ENCODE data around the gene SH3TC1.

SH3TC1 gene

DNA sequence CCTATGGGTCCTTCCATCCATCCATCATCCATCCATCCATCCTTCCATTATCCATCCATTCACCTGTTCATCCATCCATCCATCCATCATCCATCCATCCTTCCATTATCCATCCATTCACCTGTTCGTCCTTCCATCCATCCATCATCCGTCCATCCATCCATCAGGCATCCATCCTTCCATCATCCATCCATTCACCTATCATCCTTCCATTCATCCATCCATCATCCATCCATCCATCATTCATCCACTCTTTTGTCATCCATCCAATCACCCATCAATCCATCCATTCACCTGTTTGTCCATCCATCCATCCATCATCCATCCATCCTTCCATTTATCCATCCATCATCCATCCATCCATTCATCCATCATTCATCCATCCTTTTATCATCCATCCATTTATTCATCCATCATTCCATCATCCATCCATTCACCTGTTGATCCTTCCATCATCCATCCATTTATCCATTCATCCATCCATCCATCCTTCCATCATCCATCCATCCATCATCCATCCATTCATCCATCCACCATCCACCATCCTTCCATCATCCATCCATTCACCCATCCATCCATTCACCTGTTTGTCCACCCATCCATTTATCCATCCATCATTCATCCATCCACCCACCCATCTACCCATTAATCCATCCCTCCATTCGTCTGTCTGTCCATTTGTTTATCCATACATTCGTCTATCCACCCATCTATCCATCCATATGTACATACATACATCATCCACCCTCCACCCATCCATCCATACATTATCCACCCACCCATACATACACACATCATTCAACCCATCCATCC is 34.8 kb downstream of the SH3TC1 start:
- TF ChIP-seq, protein P1, sequence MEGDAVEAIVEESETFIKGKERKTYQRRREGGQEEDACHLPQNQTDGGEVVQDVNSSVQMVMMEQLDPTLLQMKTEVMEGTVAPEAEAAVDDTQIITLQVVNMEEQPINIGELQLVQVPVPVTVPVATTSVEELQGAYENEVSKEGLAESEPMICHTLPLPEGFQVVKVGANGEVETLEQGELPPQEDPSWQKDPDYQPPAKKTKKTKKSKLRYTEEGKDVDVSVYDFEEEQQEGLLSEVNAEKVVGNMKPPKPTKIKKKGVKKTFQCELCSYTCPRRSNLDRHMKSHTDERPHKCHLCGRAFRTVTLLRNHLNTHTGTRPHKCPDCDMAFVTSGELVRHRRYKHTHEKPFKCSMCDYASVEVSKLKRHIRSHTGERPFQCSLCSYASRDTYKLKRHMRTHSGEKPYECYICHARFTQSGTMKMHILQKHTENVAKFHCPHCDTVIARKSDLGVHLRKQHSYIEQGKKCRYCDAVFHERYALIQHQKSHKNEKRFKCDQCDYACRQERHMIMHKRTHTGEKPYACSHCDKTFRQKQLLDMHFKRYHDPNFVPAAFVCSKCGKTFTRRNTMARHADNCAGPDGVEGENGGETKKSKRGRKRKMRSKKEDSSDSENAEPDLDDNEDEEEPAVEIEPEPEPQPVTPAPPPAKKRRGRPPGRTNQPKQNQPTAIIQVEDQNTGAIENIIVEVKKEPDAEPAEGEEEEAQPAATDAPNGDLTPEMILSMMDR (IDR thresholded peaks at IDR 0.05; ENCODE audit: extremely low read depth, missing control alignments) = no peak
- DNase-seq (ENCODE audit: low spot score) = no peak

DNA sequence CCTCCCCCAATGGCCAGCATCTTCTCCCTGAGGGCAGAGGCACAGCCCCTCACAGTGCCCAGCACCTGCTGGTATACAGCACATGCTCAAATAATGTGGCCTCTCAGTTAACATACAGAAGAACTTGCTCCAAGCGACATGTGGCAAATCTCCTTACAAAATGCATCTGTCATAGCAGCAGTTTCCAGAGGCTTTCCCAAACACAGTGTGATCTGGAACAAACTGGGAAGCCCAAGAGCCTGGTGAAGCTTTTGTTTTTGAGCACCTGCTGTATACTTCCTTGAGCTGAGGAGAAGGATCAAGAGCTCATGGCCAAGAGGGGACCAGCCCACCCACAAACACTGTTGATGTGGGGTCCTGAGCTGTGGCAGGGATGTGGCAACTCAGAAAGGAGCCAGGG is 35.6 kb downstream of the SH3TC1 start:
- no peak for DNase-seq (ENCODE audit: low spot score)
- TF ChIP-seq, protein P1 (IDR thresholded peaks at IDR 0.05; ENCODE audit: extremely low read depth, missing control alignments) = no peak

DNA sequence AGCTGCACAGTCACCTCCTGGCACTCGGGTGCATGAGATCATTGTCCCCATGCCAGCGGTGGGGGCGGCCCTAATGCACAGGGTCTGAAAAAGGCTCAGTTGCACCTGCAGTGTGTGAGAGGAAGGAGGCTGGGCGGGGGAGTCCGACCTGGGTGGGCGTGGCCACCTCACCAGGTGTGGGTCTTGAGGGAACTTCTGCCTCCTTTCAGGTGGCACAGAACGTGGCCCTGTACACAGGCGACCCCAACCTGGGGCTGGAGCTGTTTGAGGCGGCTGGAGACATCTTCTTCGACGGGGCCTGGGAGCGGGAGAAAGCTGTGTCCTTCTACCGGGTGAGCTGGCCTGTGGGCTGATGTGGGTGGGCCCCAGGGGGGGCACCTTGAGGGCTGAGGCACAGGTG is 36.1 kb downstream of the SH3TC1 start:
- DNase-seq (ENCODE audit: low spot score) = no peak

DNA sequence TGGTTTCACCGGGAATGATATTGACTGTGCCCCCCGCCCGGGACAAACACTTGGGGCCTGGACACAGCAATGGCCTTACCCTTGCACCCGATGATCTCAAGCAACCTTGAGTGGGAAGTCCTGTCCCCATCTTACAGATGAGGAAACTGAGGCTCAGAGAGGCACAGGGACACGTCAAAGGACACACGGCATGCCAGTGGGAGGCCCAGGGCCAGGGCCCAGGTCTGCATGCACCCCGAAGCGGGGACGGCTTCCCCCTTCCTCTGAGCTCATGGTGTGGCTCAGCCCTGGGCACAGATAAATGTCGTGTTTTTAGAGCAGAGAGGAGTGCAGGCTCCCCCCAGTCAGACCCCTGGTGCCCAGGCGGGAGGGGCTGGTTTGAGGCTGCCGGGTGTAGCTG is 36.6 kb downstream of the SH3TC1 start:
- no peak for DNase-seq (ENCODE audit: low spot score)
- TF ChIP-seq, protein P1 (IDR thresholded peaks at IDR 0.05; ENCODE audit: extremely low read depth, missing control alignments) = no peak

More for the DNA sequence above, 36.1 kb downstream of the SH3TC1 start:
- TF ChIP-seq, protein P1 (IDR thresholded peaks at IDR 0.05; ENCODE audit: extremely low read depth, missing control alignments) = no peak

DNA sequence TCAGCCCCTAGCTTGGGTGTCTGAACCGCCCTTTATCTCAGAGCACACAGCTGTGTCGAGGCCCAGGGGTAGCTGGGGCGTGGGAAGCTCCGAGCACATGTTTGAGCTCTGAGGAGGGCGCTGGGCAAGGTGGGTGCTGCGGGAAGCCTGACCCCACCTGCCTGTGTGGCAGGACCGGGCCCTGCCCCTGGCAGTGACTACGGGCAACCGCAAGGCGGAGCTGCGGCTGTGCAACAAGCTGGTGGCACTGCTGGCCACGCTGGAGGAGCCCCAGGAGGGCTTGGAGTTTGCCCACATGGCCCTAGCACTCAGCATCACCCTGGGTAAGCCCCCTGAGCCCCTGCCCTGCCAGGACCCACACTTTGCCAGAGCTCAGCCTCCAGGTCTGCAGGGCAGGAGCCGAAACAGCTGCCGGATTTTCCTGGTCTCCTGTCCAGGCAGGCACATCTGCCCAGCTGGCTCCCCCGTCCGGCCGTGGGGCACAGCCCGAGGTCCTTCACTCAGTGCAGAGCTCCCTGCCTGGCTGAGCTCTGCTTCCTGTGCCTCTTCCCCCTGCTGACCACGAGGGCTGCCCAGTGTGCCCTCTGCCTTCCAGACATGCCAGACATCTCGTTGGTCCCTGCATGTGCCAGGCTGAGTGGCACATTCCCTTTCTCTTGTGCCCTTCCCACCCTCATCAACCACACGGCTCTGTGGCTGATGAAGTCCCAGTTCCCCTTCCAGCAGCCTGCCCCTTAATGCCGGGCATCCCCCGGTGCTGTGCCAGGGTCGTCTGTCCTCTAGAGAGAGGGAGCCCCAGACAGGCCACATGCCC is 37.2 kb downstream of the SH3TC1 start:
- TF ChIP-seq, protein P1 (IDR thresholded peaks at IDR 0.05; ENCODE audit: extremely low read depth, missing control alignments) = no peak
- DNase-seq (ENCODE audit: low spot score) = no peak

DNA sequence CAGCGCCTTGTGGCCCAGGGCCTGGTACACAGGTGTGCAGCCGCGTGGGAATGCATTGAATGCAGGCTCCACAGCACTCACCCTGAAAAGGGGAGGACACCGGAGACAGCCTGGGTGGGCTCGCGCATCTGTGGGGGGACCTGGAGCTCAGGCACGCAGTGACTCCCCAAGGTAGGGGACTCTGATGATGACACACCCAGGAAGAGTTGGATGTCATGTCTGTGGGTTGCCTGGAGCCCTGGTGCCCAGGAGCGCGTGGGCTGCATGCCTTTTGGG is 37.8 kb downstream of the SH3TC1 start:
- TF ChIP-seq, protein P1 (IDR thresholded peaks at IDR 0.05; ENCODE audit: extremely low read depth, missing control alignments) = no peak
- no peak for DNase-seq (ENCODE audit: low spot score)

DNA sequence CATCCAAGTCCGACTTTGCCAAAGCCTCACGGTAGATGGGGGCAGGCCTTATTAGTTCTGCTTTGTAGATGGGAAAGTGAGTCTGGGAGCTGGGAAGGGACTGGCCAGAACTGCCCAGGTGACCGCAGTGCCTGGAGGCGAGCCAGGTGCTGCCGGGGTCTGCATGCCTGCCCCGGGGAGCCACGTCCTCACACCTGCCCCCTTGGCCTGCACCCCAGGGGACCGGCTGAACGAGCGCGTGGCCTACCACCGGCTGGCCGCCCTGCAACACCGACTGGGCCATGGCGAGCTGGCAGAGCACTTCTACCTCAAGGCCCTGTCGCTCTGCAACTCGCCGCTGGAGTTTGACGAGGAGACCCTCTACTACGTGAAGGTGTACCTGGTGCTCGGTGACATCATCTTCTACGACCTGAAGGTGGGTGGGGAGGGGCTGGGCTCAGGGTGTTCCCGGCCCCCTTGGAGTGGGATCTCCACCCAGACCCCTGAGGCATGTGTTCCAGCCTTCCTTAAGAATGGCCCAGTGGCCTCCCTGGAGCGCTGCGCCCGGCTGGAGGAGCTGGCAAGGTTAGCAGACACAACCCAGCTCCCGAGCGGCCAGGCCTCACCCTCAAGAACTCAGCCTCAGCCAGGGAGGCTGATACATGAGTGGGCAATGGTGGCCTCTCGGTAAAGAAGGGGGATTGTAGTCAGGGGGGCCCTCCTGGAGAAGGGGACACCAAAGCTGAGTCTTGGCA is 38.3 kb downstream of the SH3TC1 start:
- DNase-seq (ENCODE audit: low spot score) = no peak
- TF ChIP-seq, protein P1 (IDR thresholded peaks at IDR 0.05; ENCODE audit: extremely low read depth, missing control alignments) = no peak
